Mesangial cell (primary cell): ENCODE data around the gene LSM14B. TPM values are rescaled to one million over a fixed set of nuclear protein-coding genes. Genes with fewer than 3 reads are reported as not detected.

Experiments used
- total RNA-seq: library from RNA; depleted of rRNA; stranded (reverse); fragments of >200 nt; gene quantifications from 2 replicates; pipeline ENCODE4 v1.2.3, GENCODE V29; 2015

Gene LSM14B
- total RNA-seq = 22.1 and 27.5 TPM in 2 replicates

GRCh38 chr20:62121776-62122653 lies at the start of gene LSM14B:
LSM14B (plus strand) TSS chr20:62122475; CDS start chr20:62122667, 192 bp downstream.

GRCh38 chr20:62143081-62143956 lies 21.0 kb downstream of the LSM14B start, which contains the start of the genes PSMA7 and SS18L1:
PSMA7 (minus strand) TSS chr20:62143394; CDS start chr20:62143303, 91 bp downstream.
SS18L1 (plus strand) TSS chr20:62143769; CDS start chr20:62143821, 52 bp downstream.

GRCh38 chr20:62182469-62183425 lies 60.5 kb downstream of the LSM14B start, which contains the start of gene MTG2:
MTG2 (plus strand) TSS chr20:62183028; CDS start chr20:62193421, 10,393 bp downstream.

Other genes with a start within 250 kb of the LSM14B start
- gene TAF4, start 56.6 kb upstream of the LSM14B start, total RNA-seq = 5.1 and 6.6 TPM in 2 replicates
- gene PSMA7, start 20.9 kb downstream of the LSM14B start, total RNA-seq = 197 and 420 TPM in 2 replicates
- 11.7 and 18.9 TPM in 2 replicates for gene SS18L1, start 21.3 kb downstream of the LSM14B start, total RNA-seq
- 22.6 and 27.4 TPM in 2 replicates for gene MTG2, start 60.6 kb downstream of the LSM14B start, total RNA-seq
- gene HRH3, start 97.8 kb downstream of the LSM14B start, total RNA-seq = not detected in 2 replicates
- gene OSBPL2, start 116.0 kb downstream of the LSM14B start, total RNA-seq = 11.4 and 15.8 TPM in 2 replicates
- gene ADRM1, start 180.5 kb downstream of the LSM14B start, total RNA-seq = 161 and 254 TPM in 2 replicates
- 226 and 838 TPM in 2 replicates for gene LAMA5, start 244.8 kb downstream of the LSM14B start, total RNA-seq